GM12801 (cell line): ENCODE results near the gene ACACA.

Experiments used
- CTCF ChIP-seq: IDR thresholded peaks from one replicate; pipeline ENCODE4 v1.5.1; 2011; ENCODE audit warnings: control low read depth; ENCODE audit not compliant: insufficient read length; ENCODE audit errors: extremely low read depth

The ACACA gene

GRCh38 chr17:37088913-37089312 is 317.7 kb downstream of the ACACA start:
- TF ChIP-seq CTCF = no peak

- TF ChIP-seq CTCF = no peak
Observed at GRCh38 chr17:37088459-37088858, 318.2 kb downstream of the ACACA start.

GRCh38 chr17:37087683-37088082 is 319.0 kb downstream of the ACACA start:
- TF ChIP-seq CTCF = no peak

- TF ChIP-seq CTCF = no peak
Observed at GRCh38 chr17:37086948-37087347, 319.7 kb downstream of the ACACA start.

- no peak for TF ChIP-seq CTCF
Observed at GRCh38 chr17:37086334-37086733, 320.3 kb downstream of the ACACA start.

- no peak for TF ChIP-seq CTCF
Observed at GRCh38 chr17:37084372-37084771, 322.3 kb downstream of the ACACA start.

- no peak for TF ChIP-seq CTCF
Observed at GRCh38 chr17:37083456-37083855, 323.2 kb downstream of the ACACA start.

GRCh38 chr17:37082985-37083384 is 323.7 kb downstream of the ACACA start:
- no peak for TF ChIP-seq CTCF
